Astrocyte (in vitro differentiated cells and primary cell): ENCODE measurements around the gene ETV7.

Experiments
- CTCF ChIP-seq: IDR thresholded peaks from 2 replicates; pipeline ENCODE4 v1.5.1; 2011; ENCODE audit warnings: low read depth, mild to moderate bottlenecking, inconsistent platforms, low read length, moderate library complexity; ENCODE audit not compliant: insufficient read depth
- EZH2 ChIP-seq: IDR thresholded peaks from 2 replicates; pipeline ENCODE4 v1.6.1; 2012; ENCODE audit warnings: mild to moderate bottlenecking, low read length, inconsistent platforms; ENCODE audit not compliant: insufficient read depth

GRCh38 chr6:36345681-36346466, 41.6 kb downstream of the ETV7 start:
- TF ChIP-seq CTCF (no peak), EZH2 (no peak)
